T47D (cell line): Measurements from ENCODE around the gene EVI5L.
"Not testable (repeated sequence)": the region's sequence is repeated elsewhere in the genome, so short reads cannot be mapped to it uniquely, and the experiment has no call there.

Experiments
- DNase-seq, 2 experiments: peaks; one replicate each; pipeline versions ENCODE4 v3.0.0 to v3.0.0-alpha.2; 2011 to 2012; ENCODE audit warnings: low read depth in 1 of 2, low spot score in 1 of 2
- JUND ChIP-seq: IDR thresholded peaks from 2 replicates; pipeline ENCODE4 v1.6.1; 2012; ENCODE audit warnings: low read depth
- in situ Hi-C: cut with HindIII; loops from 2 replicates; pipeline ENCODE4 v1.10.0; 2016; ENCODE audit warnings: low sequenced_read_pairs, low pct_unique_long_range_greater_than_20kb

EVI5L gene

GRCh38 chr19:7795555-7796161 is 34.4 kb upstream of the EVI5L start:
- in situ Hi-C loops, result no loop called here
- no peak for TF ChIP-seq JUND
- no peak for DNase-seq

DNA sequence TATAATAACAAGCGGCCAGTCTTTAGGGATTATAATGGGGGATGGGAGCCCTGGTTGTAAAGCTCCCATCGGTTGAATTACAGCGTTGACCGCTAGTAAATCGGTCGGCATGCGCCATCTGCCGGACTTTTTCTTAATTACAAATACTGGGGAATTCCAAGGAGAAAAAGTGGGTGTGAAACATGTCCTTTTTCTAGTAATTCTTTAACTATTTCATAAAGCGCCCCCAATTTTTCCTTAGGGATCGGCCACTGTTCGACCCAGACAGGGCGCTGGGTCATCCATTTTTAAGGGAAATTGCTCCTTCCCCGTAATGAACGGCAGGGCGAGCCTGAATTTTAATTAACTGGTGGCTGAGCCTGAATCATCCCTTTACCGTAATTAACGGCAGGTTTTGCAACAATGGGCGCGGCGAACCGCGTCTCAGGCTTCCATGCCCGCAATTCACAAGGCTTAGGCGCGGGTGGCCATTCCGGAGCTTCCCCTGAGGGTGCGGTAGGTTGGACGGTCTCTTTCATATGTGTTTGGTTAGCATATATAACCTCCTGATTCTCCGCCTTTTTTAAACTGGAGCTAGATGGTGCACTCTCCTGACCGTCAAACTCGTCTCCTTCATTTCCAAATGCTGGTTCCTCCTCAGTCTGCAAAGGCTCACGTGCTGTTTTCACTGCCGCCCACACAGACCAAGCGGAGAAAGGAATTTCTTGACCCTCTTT is 30.2 kb upstream of the EVI5L start:
- no peak for TF ChIP-seq JUND
- DNase-seq, result peak in 1 of 2 experiments; percentile 76
- in situ Hi-C loops, result no loop called here

DNA sequence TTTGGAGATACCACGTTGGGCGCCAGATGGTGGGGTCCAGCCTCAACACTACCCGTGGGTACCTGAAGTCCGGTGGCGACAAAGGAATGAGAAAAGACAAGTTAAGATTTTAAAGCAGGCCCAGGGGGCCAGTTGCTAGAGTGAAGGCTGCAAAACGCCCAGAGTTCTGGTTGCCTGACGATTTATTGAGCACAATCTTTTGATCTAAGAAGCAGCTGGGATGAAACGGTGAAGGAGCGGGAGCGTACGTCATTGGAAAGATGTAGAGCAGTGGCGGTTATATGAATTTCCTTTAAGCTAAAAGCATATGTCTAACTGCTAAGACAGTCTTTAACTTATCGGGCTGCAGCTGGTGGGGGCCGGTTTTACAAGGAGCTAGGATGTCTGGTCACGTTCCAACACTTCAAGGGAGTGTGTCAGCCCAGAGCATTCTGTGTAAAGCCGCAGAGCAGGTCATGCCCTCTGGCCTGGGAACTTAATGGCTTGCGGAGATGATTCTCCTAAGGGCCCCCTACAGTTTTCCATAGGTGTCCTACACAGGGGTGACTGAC is 28.9 kb upstream of the EVI5L start:
- DNase-seq, result no peak
- TF ChIP-seq JUND, result no peak
- in situ Hi-C loops, result no loop called here

DNA sequence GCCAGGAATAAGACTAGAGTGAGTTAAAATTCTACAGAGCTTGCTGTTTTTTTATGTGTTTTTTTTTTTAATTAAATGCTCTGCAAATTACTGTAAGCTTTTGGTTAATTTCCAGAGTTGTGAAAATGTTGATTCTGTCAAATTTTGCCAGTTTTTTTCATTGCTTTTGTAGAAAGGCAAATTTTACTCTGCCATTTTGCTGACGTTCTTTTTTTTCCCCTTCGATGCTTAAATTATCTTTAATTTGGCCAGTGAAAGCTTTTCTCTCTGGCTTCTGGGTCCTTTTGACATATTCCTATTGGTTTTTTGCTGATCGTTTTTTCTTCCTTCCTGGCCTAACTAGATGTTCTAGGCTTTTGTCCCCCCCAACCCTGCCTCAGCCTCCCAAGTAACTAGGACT is 23.8 kb upstream of the EVI5L start:
- in situ Hi-C loops, result no loop called here
- no peak for DNase-seq
- TF ChIP-seq JUND, result no peak

DNA sequence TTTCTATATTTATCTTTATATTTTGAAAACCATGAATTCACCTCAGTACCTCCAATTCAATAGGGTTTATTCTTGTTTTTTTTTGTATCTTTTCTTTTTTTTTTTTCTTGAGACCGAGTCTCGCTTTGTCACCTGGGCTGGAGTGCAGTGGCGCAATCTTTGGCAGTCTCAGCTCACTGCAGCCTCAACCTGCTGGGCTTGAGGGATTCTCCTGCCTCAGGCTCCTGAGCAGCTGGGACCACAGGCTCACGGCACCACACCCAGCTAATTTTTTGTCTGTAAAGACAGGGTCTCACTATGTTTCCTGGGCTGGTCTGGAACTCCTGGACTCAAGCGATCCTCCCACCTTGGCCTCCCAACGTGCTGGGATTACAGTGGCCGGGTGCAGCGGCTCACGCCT is 23.1 kb upstream of the EVI5L start:
- in situ Hi-C loops, result no loop called here
- no peak for TF ChIP-seq JUND
- no peak for DNase-seq

DNA sequence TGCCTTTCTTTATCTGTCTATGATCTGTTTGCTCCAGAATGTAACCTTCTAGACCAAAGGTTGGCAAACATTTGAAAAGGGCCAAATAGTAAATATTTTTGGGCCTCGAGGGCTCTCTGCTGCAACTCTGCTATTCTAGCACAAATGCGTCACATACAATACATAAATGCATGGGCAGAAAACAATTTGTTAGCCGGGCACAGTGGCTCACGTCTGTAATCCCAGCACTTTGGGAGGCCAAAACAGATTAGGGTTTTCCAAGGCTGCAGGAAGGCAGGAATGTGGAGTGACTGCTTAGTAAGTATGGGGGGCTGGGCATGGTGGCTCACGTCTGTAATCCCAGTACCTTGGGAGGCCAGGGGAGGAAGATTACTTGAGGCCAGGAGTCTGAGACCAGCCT is 21.9 kb upstream of the EVI5L start:
- peak in 1 of 2 experiments; percentile 49 for DNase-seq
- no peak for TF ChIP-seq JUND
- in situ Hi-C loops, result no loop called here

- no peak for DNase-seq
- TF ChIP-seq JUND, result no peak
- in situ Hi-C loops, result no loop called here
Measured at GRCh38 chr19:7811989-7812388, 18.0 kb upstream of the EVI5L start.

DNA sequence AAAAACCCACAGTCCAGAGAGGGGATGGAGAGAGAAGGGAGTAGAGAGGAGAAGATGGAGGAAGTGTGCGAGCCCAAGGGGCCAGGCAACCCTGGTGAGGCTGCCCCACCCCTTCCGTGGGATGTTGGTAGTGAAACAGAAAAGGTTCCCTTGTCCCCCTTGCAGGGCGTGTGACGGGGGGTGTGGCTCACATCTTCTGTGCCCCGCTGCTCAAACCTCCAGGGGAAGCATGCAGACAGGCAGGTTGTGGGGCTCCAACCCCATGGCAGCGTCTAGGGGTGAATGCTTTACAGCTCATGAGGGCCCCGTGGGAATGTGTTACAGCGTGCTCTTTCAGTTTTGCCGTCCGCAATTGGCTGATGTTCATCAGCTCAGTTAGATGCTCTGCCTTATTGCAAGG is 14.7 kb upstream of the EVI5L start:
- DNase-seq, result no peak
- in situ Hi-C loops, result no loop called here
- TF ChIP-seq JUND, result no peak

- DNase-seq, in situ Hi-C loops: not testable (repeated sequence)
Measured at GRCh38 chr19:7816040-7816439, 14.0 kb upstream of the EVI5L start.

- in situ Hi-C loops, result no loop called here
- no peak for DNase-seq
- TF ChIP-seq JUND, result no peak
Measured at GRCh38 chr19:7817801-7818200, 12.2 kb upstream of the EVI5L start.

DNA sequence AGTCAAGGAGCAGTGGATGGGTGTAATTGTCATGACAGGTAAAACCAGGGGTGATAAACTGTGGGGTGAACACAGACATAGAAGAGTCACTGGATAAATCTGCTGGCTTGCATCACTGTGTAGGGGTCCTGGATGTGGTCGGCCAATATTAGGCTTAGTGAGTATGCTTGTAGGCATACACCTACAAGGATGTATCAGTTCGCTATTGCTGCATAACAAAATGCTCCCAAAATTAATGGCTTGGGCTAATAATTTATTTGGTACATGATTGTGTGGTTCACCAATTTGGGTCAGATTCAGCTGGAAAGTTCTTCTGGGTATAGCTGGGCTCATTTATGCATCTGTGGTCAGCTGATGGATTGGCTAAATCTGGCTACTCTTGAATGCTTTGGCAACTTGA is 11.2 kb upstream of the EVI5L start:
- DNase-seq, result no peak
- in situ Hi-C loops, result no loop called here
- no peak for TF ChIP-seq JUND

DNA sequence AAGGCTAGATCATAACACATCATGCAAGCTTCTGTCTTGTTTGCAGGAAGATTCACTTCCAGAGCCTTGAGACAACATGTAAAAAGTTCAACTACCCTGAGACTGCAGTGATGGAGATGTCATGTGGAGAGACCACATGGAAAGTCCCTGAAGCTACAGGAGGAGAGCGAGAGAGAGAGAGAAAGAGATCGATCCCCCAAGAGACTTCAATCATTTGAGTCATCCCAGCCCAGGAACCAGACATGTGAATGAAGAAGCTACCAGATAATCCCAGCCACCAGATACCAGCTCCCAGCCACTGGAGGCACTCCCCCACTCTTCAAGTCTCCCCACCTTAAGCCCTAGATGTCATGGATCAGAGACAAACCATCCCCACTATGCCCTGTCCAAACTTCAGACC is 10.7 kb upstream of the EVI5L start:
- no peak for TF ChIP-seq JUND
- no peak for DNase-seq
- in situ Hi-C loops, result no loop called here

- peak in 1 of 2 experiments; percentile 65 for DNase-seq
- in situ Hi-C loops, result no loop called here
- TF ChIP-seq JUND, result no peak
Measured at GRCh38 chr19:7820588-7820987, 9.4 kb upstream of the EVI5L start.
